K562 (cell line): ENCODE data around the gene PGBD1. TPM values are rescaled to one million over a fixed set of nuclear protein-coding genes. Genes with fewer than 3 reads are reported as not detected.

Source experiments
- ARID2 ChIP-seq: fragments of 450-650 bp; IDR thresholded peaks from 2 replicates; pipeline ENCODE4 v1.6.1; 2017; ENCODE audit warnings: antibody characterized with exemption, mild to moderate bottlenecking
- BCLAF1 ChIP-seq, 2 experiments: fragments of 450-650 bp in 1 of 2; IDR thresholded peaks; 2 replicates each; pipeline ENCODE4 v1.6.1; 2011 to 2017; ENCODE audit warnings: low read depth in 2 of 2, antibody characterized with exemption in 1 of 2, borderline replicate concordance in 1 of 2, low read length in 1 of 2, mild to moderate bottlenecking in 1 of 2, mixed read lengths in 1 of 2; ENCODE audit not compliant: control insufficient read depth in 1 of 2
- MCM3 ChIP-seq: fragments of 450-650 bp; IDR thresholded peaks from 2 replicates; pipeline ENCODE4 v1.6.1; 2016
- SMAD1 ChIP-seq: fragments of 150-350 bp; IDR thresholded peaks from 2 replicates; pipeline ENCODE4 v1.6.1; 2014; ENCODE audit warnings: low read length, low read depth; ENCODE audit not compliant: partially characterized antibody
- SREBF1 ChIP-seq: fragments of 150-350 bp; IDR thresholded peaks from 2 replicates; pipeline ENCODE4 v1.6.1; 2014; ENCODE audit warnings: antibody characterized with exemption, low read depth, low read length, borderline replicate concordance
- STAT5A ChIP-seq: IDR thresholded peaks from 2 replicates; pipeline ENCODE4 v1.6.1; 2012; ENCODE audit warnings: low read length, inconsistent platforms, borderline replicate concordance
- THAP12 ChIP-seq: fragments of 250-450 bp; sonication (Bioruptor Pico); IDR thresholded peaks from 2 replicates; pipeline ENCODE4 v1.9.0; 2021; ENCODE audit warnings: mild to moderate bottlenecking, inconsistent platforms
- ZNF76 ChIP-seq: fragments of 250-450 bp; sonication (Bioruptor Pico); IDR thresholded peaks from 2 replicates; pipeline ENCODE4 v1.4.0; 2020; ENCODE audit warnings: mild to moderate bottlenecking, moderate library complexity, borderline replicate concordance
- polyA plus RNA-seq, 8 experiments: library from polyadenylated mRNA; depleted of rRNA in 4 of 8; stranded (reverse) in 5 of 8; unstranded in 3 of 8; fragments of >200 nt; fragmentation: Nextera tagmentation in 2 of 8; fragmentation: Illumina TruSeq in 1 of 8; extraction: Ambion mirVana in 2 of 8; extraction: Trizol in 1 of 8; gene quantifications; 2 replicates each; pipeline versions ENCODE4 v1.2.1 to v1.2.3, GENCODE V29; 2011 to 2014; ENCODE audit warnings: inconsistent platforms in 1 of 8, missing spikeins in 1 of 8
- total RNA-seq, 7 experiments: library from RNA; depleted of rRNA in 6 of 7; stranded (reverse); fragments of >200 nt in 6 of 7; fragmentation: Illumina TruSeq in 2 of 7; extraction: Trizol in 2 of 7; gene quantifications; 2 replicates each; pipeline versions ENCODE4 v1.2.1 to v1.2.3, GENCODE V29; 2011 to 2021; ENCODE audit warnings: low replicate concordance in 1 of 7
- TF ChIP-seq, protein P1 (sequence below): fragments of 250-450 bp; sonication (Bioruptor Pico); IDR thresholded peaks from 2 replicates; pipeline ENCODE4 v1.4.0; 2020; ENCODE audit warnings: borderline replicate concordance
- TF ChIP-seq, protein P2 (sequence below): fragments of 250-450 bp; sonication (Bioruptor Pico); IDR thresholded peaks from 2 replicates; pipeline ENCODE4 v1.5.0; 2020; ENCODE audit warnings: mild to moderate bottlenecking
- TF ChIP-seq, protein P3 (sequence below), 2 experiments: fragments of 450-650 bp; IDR thresholded peaks; 2 replicates each; pipeline ENCODE4 v1.6.1; 2016
- TF ChIP-seq, protein P4 (sequence below): fragments of 250-450 bp; sonication (Bioruptor Pico); IDR thresholded peaks from 2 replicates; pipeline ENCODE4 v1.8.0; 2021; ENCODE audit warnings: mild to moderate bottlenecking, moderate library complexity

PGBD1 gene
- total and polyA plus RNA-seq, 9 of the 15 experiments (the other 6 are each of a cell fraction or from before 2014, with no cell fraction given) = 3.3 to 9.0 (median 7.3) TPM

DNA sequence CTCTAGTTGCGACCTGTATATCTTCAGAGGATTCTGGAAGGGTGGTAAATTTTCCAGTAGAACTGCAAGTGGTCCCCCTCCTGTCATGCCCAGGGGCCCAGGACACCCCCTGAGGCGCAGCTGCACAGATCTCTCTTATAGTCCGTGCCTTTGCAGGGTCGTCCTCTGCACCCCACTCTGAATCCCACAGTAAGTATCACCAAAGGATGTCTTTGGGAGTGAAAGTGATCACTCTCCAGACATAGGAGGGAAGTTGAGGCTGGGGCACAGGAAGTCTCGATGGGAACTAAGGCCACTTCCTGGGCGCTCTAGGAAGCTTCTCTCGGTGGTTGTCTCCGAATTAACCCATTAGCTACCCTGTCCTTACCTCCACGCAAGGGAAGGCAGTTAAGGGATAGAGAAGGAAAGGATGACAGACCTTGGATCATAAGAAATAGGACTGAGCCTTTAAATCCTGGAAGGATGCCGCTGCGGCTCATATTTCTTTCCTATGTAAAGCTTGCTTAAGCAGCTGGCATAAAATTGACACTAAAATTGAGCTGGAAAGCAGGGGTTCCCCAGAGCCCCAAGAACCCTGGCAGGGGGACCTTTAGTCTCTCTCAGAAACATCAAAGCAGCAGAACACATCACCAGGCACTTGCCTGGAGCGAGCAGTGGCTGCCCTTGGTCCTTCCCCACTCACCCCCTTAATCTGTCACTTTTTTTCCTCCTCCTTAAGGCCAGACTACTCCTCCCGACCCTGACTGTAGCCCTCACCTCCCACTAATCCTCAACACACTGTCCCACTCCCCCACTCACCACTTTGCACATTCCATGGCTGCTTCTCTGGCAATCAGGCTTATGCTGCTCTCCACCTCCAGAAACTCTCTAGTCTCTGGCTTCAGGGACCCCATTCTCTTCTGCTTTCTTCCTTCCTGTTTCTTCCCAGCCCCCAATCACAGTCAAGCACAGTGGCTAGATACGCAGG is 29.1 kb upstream of the PGBD1 start, which contains the start of gene ZKSCAN4 (continued):
- TF ChIP-seq BCLAF1 (IDR thresholded peaks at IDR 0.05; ENCODE audit: borderline replicate concordance in 1 of 2, control insufficient read depth in 1 of 2, low read depth in 2 of 2, low read length in 1 of 2) = peak in 1 of 2 experiments; percentile 95; a peak in 2 of 4 replicates
- TF ChIP-seq ARID2 = 0 out of 2 replicates have a peak, but pooled peaks have one; percentile 10
- 0 out of 2 replicates have a peak, but pooled peaks have one; percentile 22 for TF ChIP-seq ZNF76 (CRISPR knock-in tag)
- TF ChIP-seq SMAD1 = no peak
- peak; percentile 98 for TF ChIP-seq THAP12
- TF ChIP-seq STAT5A = peak; percentile 39; the same call in 1 of the 2 replicates
- TF ChIP-seq, protein P1, sequence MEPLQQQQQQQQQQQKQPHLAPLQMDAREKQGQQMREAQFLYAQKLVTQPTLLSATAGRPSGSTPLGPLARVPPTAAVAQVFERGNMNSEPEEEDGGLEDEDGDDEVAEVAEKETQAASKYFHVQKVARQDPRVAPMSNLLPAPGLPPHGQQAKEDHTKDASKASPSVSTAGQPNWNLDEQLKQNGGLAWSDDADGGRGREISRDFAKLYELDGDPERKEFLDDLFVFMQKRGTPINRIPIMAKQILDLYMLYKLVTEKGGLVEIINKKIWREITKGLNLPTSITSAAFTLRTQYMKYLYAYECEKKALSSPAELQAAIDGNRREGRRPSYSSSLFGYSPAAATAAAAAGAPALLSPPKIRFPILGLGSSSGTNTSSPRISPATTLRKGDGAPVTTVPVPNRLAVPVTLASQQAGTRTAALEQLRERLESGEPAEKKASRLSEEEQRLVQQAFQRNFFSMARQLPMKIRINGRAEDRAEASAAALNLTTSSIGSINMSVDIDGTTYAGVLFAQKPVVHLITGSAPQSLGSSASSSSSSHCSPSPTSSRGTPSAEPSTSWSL (CRISPR knock-in tag) = peak; percentile 51; the same call in 1 of the 2 replicates
- TF ChIP-seq, protein P2, sequence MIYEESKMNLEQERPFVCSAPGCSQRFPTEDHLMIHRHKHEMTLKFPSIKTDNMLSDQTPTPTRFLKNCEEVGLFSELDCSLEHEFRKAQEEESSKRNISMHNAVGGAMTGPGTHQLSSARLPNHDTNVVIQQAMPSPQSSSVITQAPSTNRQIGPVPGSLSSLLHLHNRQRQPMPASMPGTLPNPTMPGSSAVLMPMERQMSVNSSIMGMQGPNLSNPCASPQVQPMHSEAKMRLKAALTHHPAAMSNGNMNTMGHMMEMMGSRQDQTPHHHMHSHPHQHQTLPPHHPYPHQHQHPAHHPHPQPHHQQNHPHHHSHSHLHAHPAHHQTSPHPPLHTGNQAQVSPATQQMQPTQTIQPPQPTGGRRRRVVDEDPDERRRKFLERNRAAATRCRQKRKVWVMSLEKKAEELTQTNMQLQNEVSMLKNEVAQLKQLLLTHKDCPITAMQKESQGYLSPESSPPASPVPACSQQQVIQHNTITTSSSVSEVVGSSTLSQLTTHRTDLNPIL (CRISPR knock-in tag) = no peak
- no peak for TF ChIP-seq MCM3
- TF ChIP-seq, protein P3, sequence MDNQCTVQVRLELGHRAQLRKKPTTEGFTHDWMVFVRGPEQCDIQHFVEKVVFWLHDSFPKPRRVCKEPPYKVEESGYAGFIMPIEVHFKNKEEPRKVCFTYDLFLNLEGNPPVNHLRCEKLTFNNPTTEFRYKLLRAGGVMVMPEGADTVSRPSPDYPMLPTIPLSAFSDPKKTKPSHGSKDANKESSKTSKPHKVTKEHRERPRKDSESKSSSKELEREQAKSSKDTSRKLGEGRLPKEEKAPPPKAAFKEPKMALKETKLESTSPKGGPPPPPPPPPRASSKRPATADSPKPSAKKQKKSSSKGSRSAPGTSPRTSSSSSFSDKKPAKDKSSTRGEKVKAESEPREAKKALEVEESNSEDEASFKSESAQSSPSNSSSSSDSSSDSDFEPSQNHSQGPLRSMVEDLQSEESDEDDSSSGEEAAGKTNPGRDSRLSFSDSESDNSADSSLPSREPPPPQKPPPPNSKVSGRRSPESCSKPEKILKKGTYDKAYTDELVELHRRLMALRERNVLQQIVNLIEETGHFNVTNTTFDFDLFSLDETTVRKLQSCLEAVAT (IDR thresholded peaks at IDR 0.05) = peak; percentile 49 to 69; a peak in 3 of 4 replicates
- TF ChIP-seq, protein P4, sequence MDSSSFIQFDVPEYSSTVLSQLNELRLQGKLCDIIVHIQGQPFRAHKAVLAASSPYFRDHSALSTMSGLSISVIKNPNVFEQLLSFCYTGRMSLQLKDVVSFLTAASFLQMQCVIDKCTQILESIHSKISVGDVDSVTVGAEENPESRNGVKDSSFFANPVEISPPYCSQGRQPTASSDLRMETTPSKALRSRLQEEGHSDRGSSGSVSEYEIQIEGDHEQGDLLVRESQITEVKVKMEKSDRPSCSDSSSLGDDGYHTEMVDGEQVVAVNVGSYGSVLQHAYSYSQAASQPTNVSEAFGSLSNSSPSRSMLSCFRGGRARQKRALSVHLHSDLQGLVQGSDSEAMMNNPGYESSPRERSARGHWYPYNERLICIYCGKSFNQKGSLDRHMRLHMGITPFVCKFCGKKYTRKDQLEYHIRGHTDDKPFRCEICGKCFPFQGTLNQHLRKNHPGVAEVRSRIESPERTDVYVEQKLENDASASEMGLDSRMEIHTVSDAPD = no peak
- TF ChIP-seq SREBF1 = 0 out of 2 replicates have a peak, but pooled peaks have one; percentile 27
